IgD-negative memory B cell (primary cell): ENCODE data around the gene MACROD2. TPM values are rescaled to one million over a fixed set of nuclear protein-coding genes. Genes with fewer than 3 reads are reported as not detected.

Source experiments
- H3K27ac Mint-ChIP-seq, 3 donors: one replicate each; pipeline ENCODE4 v1.8.0; 2020 to 2022; ENCODE audit warnings: mild to moderate bottlenecking in 3 of 3, mixed read lengths in 3 of 3, moderate library complexity in 1 of 3
- H3K27me3 Mint-ChIP-seq: one replicate; pipeline ENCODE4 v1.8.0; 2021; ENCODE audit warnings: mixed read lengths
- H3K36me3 Mint-ChIP-seq: one replicate; pipeline ENCODE4 v1.8.0; 2020; ENCODE audit warnings: mild to moderate bottlenecking, mixed read lengths
- H3K4me1 Mint-ChIP-seq, 3 donors: one replicate each; pipeline ENCODE4 v1.8.0; 2020 to 2022; ENCODE audit warnings: mixed read lengths in 3 of 3, mild to moderate bottlenecking in 1 of 3
- H3K4me3 Mint-ChIP-seq, 4 donors: one replicate each; pipeline ENCODE4 v1.8.0; 2020 to 2022; ENCODE audit warnings: mild to moderate bottlenecking in 4 of 4, mixed read lengths in 4 of 4, moderate library complexity in 3 of 4
- H3K9me3 Mint-ChIP-seq, 3 donors: one replicate each; pipeline ENCODE4 v1.8.0; 2020 to 2021; ENCODE audit warnings: mixed read lengths in 3 of 3, mild to moderate bottlenecking in 1 of 3
- polyA plus RNA-seq: library from polyadenylated mRNA; unstranded; fragments of 300-500 nt; fragmentation: Illumina TruSeq; gene quantifications from one replicate; pipeline ENCODE4 v1.2.3, GENCODE V29; 2021

MACROD2 gene
- polyA plus RNA-seq, 1 donor from 2014 or later, result 1.3 TPM

- no peak overlapping the region for H3K4me3 Mint-ChIP-seq
- H3K4me1 Mint-ChIP-seq, result peaks cover 0 to 2% (median 0%) of the 10 kb centered on the region in 3 donors
- H3K9me3 Mint-ChIP-seq, result no peaks in the 10 kb centered on the region
- H3K27ac Mint-ChIP-seq, result no peak overlapping the region
- H3K27me3 Mint-ChIP-seq, result peaks cover 1% of the 10 kb centered on the region
- H3K36me3 Mint-ChIP-seq, result no peaks in the 10 kb centered on the region
Observed at GRCh38 chr20:14951707-14952418, 956.5 kb downstream of the MACROD2 start.

- H3K27me3 Mint-ChIP-seq, result peaks cover 1% of the 10 kb centered on the region
- H3K9me3 Mint-ChIP-seq, result no peaks in the 10 kb centered on the region
- no peak overlapping the region for H3K27ac Mint-ChIP-seq
- H3K4me1 Mint-ChIP-seq, result peaks cover 0 to 2% (median 0%) of the 10 kb centered on the region in 3 donors
- no peak overlapping the region for H3K4me3 Mint-ChIP-seq
- H3K36me3 Mint-ChIP-seq, result no peaks in the 10 kb centered on the region
Observed at GRCh38 chr20:14953736-14954135, 958.4 kb downstream of the MACROD2 start.

- Mint-ChIP-seq H3K9me3 (no peaks in the 10 kb centered on the region), H3K4me3 (no peak overlapping the region), H3K4me1 (peaks cover 0 to 2% (median 0%) of the 10 kb centered on the region in 3 donors), H3K27me3 (peaks cover 1% of the 10 kb centered on the region), H3K27ac (no peak overlapping the region), H3K36me3 (no peaks in the 10 kb centered on the region)
Observed at GRCh38 chr20:14955399-14955798, 960.1 kb downstream of the MACROD2 start.

- H3K36me3 Mint-ChIP-seq, result no peaks in the 10 kb centered on the region
- no peak overlapping the region for H3K4me3 Mint-ChIP-seq
- peaks cover 1% of the 10 kb centered on the region for H3K27me3 Mint-ChIP-seq
- no peak overlapping the region for H3K27ac Mint-ChIP-seq
- no peaks in the 10 kb centered on the region for H3K9me3 Mint-ChIP-seq
- peaks cover 0 to under 1% (median 0%) of the 10 kb centered on the region in 3 donors for H3K4me1 Mint-ChIP-seq
Observed at GRCh38 chr20:14956026-14956425, 960.7 kb downstream of the MACROD2 start.

- Mint-ChIP-seq H3K4me3 (no peak overlapping the region), H3K4me1 (no peaks in the 10 kb centered on the region), H3K36me3 (no peaks in the 10 kb centered on the region), H3K27ac (no peak overlapping the region), H3K9me3 (no peaks in the 10 kb centered on the region), H3K27me3 (peaks cover 1% of the 10 kb centered on the region)
Observed at GRCh38 chr20:14956538-14956937, 961.2 kb downstream of the MACROD2 start.

- Mint-ChIP-seq H3K9me3 (no peaks in the 10 kb centered on the region), H3K36me3 (no peaks in the 10 kb centered on the region), H3K27ac (no peak overlapping the region), H3K4me1 (no peaks in the 10 kb centered on the region), H3K4me3 (no peak overlapping the region), H3K27me3 (peaks cover 1% of the 10 kb centered on the region)
Observed at GRCh38 chr20:14957402-14957801, 962.1 kb downstream of the MACROD2 start.

- no peak overlapping the region for H3K27ac Mint-ChIP-seq
- H3K9me3 Mint-ChIP-seq, result no peaks in the 10 kb centered on the region
- H3K27me3 Mint-ChIP-seq, result peaks cover 1% of the 10 kb centered on the region
- H3K36me3 Mint-ChIP-seq, result no peaks in the 10 kb centered on the region
- no peaks in the 10 kb centered on the region for H3K4me1 Mint-ChIP-seq
- H3K4me3 Mint-ChIP-seq, result no peak overlapping the region
Observed at GRCh38 chr20:14958626-14959025, 963.3 kb downstream of the MACROD2 start.

- Mint-ChIP-seq H3K4me1 (no peaks in the 10 kb centered on the region), H3K36me3 (no peaks in the 10 kb centered on the region), H3K9me3 (no peaks in the 10 kb centered on the region), H3K27ac (no peak overlapping the region), H3K27me3 (no peaks in the 10 kb centered on the region), H3K4me3 (no peak overlapping the region)
Observed at GRCh38 chr20:14959506-14960475, 964.5 kb downstream of the MACROD2 start.

GRCh38 chr20:14960831-14961230 is 965.5 kb downstream of the MACROD2 start:
- Mint-ChIP-seq H3K36me3 (no peaks in the 10 kb centered on the region), H3K9me3 (no peaks in the 10 kb centered on the region), H3K27me3 (no peaks in the 10 kb centered on the region)

GRCh38 chr20:14963262-14963663 is 967.9 kb downstream of the MACROD2 start:
- no peak overlapping the region for H3K4me3 Mint-ChIP-seq
- H3K36me3 Mint-ChIP-seq, result no peaks in the 10 kb centered on the region
- no peaks in the 10 kb centered on the region for H3K4me1 Mint-ChIP-seq
- no peaks in the 10 kb centered on the region for H3K27me3 Mint-ChIP-seq
- no peak overlapping the region for H3K27ac Mint-ChIP-seq
- no peaks in the 10 kb centered on the region for H3K9me3 Mint-ChIP-seq

More at GRCh38 chr20:14960831-14961230, 965.5 kb downstream of the MACROD2 start:
- Mint-ChIP-seq H3K4me3 (no peak overlapping the region), H3K27ac (no peak overlapping the region), H3K4me1 (no peaks in the 10 kb centered on the region)

- Mint-ChIP-seq H3K4me1 (no peaks in the 10 kb centered on the region), H3K9me3 (no peaks in the 10 kb centered on the region), H3K27ac (no peak overlapping the region), H3K4me3 (no peak overlapping the region), H3K36me3 (no peaks in the 10 kb centered on the region), H3K27me3 (no peaks in the 10 kb centered on the region)
Observed at GRCh38 chr20:14966203-14966602, 970.9 kb downstream of the MACROD2 start.

GRCh38 chr20:14966808-14967207 is 971.5 kb downstream of the MACROD2 start:
- Mint-ChIP-seq H3K4me3 (no peak overlapping the region), H3K9me3 (no peaks in the 10 kb centered on the region), H3K36me3 (no peaks in the 10 kb centered on the region), H3K27me3 (no peaks in the 10 kb centered on the region), H3K4me1 (no peaks in the 10 kb centered on the region), H3K27ac (no peak overlapping the region)

GRCh38 chr20:14972256-14972655 is 976.9 kb downstream of the MACROD2 start:
- H3K27me3 Mint-ChIP-seq, result no peaks in the 10 kb centered on the region
- H3K4me3 Mint-ChIP-seq, result no peak overlapping the region
- no peak overlapping the region for H3K27ac Mint-ChIP-seq
- H3K4me1 Mint-ChIP-seq, result no peaks in the 10 kb centered on the region
- peaks cover 0 to 4% (median 0%) of the 10 kb centered on the region in 3 donors for H3K9me3 Mint-ChIP-seq
- H3K36me3 Mint-ChIP-seq, result no peaks in the 10 kb centered on the region

- Mint-ChIP-seq H3K27ac (no peak overlapping the region), H3K27me3 (no peaks in the 10 kb centered on the region), H3K4me1 (no peaks in the 10 kb centered on the region), H3K4me3 (no peak overlapping the region), H3K9me3 (peaks cover 0 to 4% (median 0%) of the 10 kb centered on the region in 3 donors), H3K36me3 (no peaks in the 10 kb centered on the region)
Observed at GRCh38 chr20:14972690-14973089, 977.4 kb downstream of the MACROD2 start.

- H3K4me1 Mint-ChIP-seq, result no peaks in the 10 kb centered on the region
- H3K9me3 Mint-ChIP-seq, result peaks cover 5 to 23% (median 6%) of the 10 kb centered on the region in 3 donors
- H3K36me3 Mint-ChIP-seq, result no peaks in the 10 kb centered on the region
- no peak overlapping the region for H3K27ac Mint-ChIP-seq
- H3K27me3 Mint-ChIP-seq, result peaks cover 1% of the 10 kb centered on the region
- H3K4me3 Mint-ChIP-seq, result no peak overlapping the region
Observed at GRCh38 chr20:14979453-14979986, 984.2 kb downstream of the MACROD2 start.
